HEK293 (cell line): ENCODE measurements around the gene LTC4S.
"Not testable (repeated sequence)": the region's sequence is repeated elsewhere in the genome, so short reads cannot be mapped to it uniquely, and the experiment has no call there.

Source experiments
- CTCF ChIA-PET: fragments of 350-600 bp; formaldehyde crosslinking; extraction: SDS; loops from one replicate; lab custom pipeline; 2021; ENCODE audit warnings: antibody characterized with exemption; lab: Yijun Ruan, JAX
- POLR2A ChIA-PET: fragments of 300-600 bp; formaldehyde crosslinking; extraction: SDS; loops from one replicate; lab custom pipeline; 2020; ENCODE audit warnings: antibody characterized with exemption, inconsistent platforms; lab: Yijun Ruan, JAX
- H3K27ac ChIP-seq: fragments of 200-500 bp; sonication (Bioruptor generic); 2 replicates; pipeline ENCODE4 v1.5.1; 2014; ENCODE audit warnings: low read depth, low read length, control low read depth, inconsistent platforms; ENCODE audit errors: extremely low read depth
- H3K36me3 ChIP-seq, 2 experiments: fragments of 200-500 bp in 1 of 2; sonication (Bioruptor generic) in 1 of 2; 1 replicate in 1 of 2; 2 replicates in 1 of 2; pipeline ENCODE4 v1.5.1; 2014 to 2017; ENCODE audit warnings: inconsistent platforms in 2 of 2, low read length in 2 of 2; ENCODE audit not compliant: control insufficient read depth in 2 of 2, insufficient read depth in 1 of 2
- H3K4me1 ChIP-seq: fragments of 200-500 bp; sonication (Bioruptor generic); 2 replicates; pipeline ENCODE4 v1.5.1; 2014; ENCODE audit warnings: mild to moderate bottlenecking, low read length, inconsistent platforms; ENCODE audit not compliant: control insufficient read depth, insufficient read depth
- H3K4me3 ChIP-seq: 2 replicates; pipeline ENCODE4 v1.5.1; 2011; ENCODE audit warnings: low read depth, mild to moderate bottlenecking, control low read depth, low read length, moderate library complexity
- H3K9me3 ChIP-seq: fragments of 200-500 bp; sonication (Bioruptor generic); 2 replicates; pipeline ENCODE4 v1.5.1; 2014; ENCODE audit warnings: low read depth, low read length, inconsistent platforms; ENCODE audit not compliant: control insufficient read depth, insufficient read depth
- FEZF1 ChIP-seq: fragments of 450-650 bp; formaldehyde crosslinking; IDR thresholded peaks from 2 replicates; pipeline ENCODE4 v1.5.1; 2016; ENCODE audit warnings: missing biosample characterization, missing genetic modification characterization
- GLIS2 ChIP-seq: fragments of 450-650 bp; formaldehyde crosslinking; IDR thresholded peaks from 2 replicates; pipeline ENCODE4 v1.5.1; 2016; ENCODE audit warnings: missing biosample characterization, missing genetic modification characterization
- IKZF3 ChIP-seq: fragments of 450-650 bp; IDR thresholded peaks from 2 replicates; pipeline ENCODE4 v1.5.0; 2018; ENCODE audit warnings: missing biosample characterization, mild to moderate bottlenecking, missing genetic modification characterization, moderate library complexity
- INSM2 ChIP-seq: fragments of 450-650 bp; formaldehyde crosslinking; IDR thresholded peaks from 2 replicates; pipeline ENCODE4 v1.5.1; 2016; ENCODE audit warnings: missing biosample characterization, missing genetic modification characterization
- KLF10 ChIP-seq: fragments of 450-650 bp; IDR thresholded peaks from 2 replicates; pipeline ENCODE4 v1.5.1; 2018; ENCODE audit warnings: missing biosample characterization, mild to moderate bottlenecking, missing genetic modification characterization
- PRDM1 ChIP-seq: fragments of 450-650 bp; formaldehyde crosslinking; IDR thresholded peaks from 2 replicates; pipeline ENCODE4; 2016; ENCODE audit warnings: missing biosample characterization, missing genetic modification characterization
- PRDM10 ChIP-seq: fragments of 450-650 bp; formaldehyde crosslinking; IDR thresholded peaks from 2 replicates; pipeline ENCODE4 v1.5.1; 2016; ENCODE audit warnings: missing biosample characterization, missing genetic modification characterization
- REST ChIP-seq: fragments of 450-650 bp; formaldehyde crosslinking; IDR thresholded peaks from 2 replicates; pipeline ENCODE4 v1.5.1; 2016; ENCODE audit warnings: missing biosample characterization, missing genetic modification characterization
- SALL2 ChIP-seq: fragments of 450-650 bp; formaldehyde crosslinking; IDR thresholded peaks from 2 replicates; pipeline ENCODE4 v1.5.0; 2017; ENCODE audit warnings: missing biosample characterization, mild to moderate bottlenecking, missing genetic modification characterization, borderline replicate concordance
- TCF7L2 ChIP-seq: IDR thresholded peaks from 2 replicates; pipeline ENCODE4 v1.6.1; 2011; ENCODE audit warnings: low read depth, mild to moderate bottlenecking, inconsistent platforms, low read length, moderate library complexity, borderline replicate concordance
- ZBTB26 ChIP-seq: fragments of 450-650 bp; formaldehyde crosslinking; optimal IDR thresholded peaks from 2 replicates; pipeline ENCODE3; 2016; ENCODE audit warnings: missing biosample characterization, mild to moderate bottlenecking, missing genetic modification characterization
- ZFP3 ChIP-seq: fragments of 450-650 bp; formaldehyde crosslinking; IDR thresholded peaks from 2 replicates; pipeline ENCODE4 v1.5.1; 2016; ENCODE audit warnings: low read depth, missing biosample characterization, missing genetic modification characterization
- ZIC2 ChIP-seq: fragments of 450-650 bp; formaldehyde crosslinking; IDR thresholded peaks from 2 replicates; pipeline ENCODE4 v1.5.1; 2016; ENCODE audit warnings: missing biosample characterization, missing genetic modification characterization
- ZNF157 ChIP-seq: fragments of 450-650 bp; formaldehyde crosslinking; IDR thresholded peaks from 2 replicates; pipeline ENCODE4 v1.5.1; 2016; ENCODE audit warnings: missing biosample characterization, missing genetic modification characterization
- ZNF16 ChIP-seq: fragments of 450-650 bp; formaldehyde crosslinking; IDR thresholded peaks from 2 replicates; pipeline ENCODE4 v1.5.1; 2016; ENCODE audit warnings: low read depth, missing biosample characterization, missing genetic modification characterization
- ZNF600 ChIP-seq: fragments of 450-650 bp; formaldehyde crosslinking; IDR thresholded peaks from 2 replicates; pipeline ENCODE4 v1.5.1; 2016; ENCODE audit warnings: missing biosample characterization, missing genetic modification characterization
- ZNF610 ChIP-seq: fragments of 450-650 bp; formaldehyde crosslinking; IDR thresholded peaks from 2 replicates; pipeline ENCODE4 v1.5.1; 2016; ENCODE audit warnings: missing biosample characterization, missing genetic modification characterization, borderline replicate concordance
- ZNF670 ChIP-seq: fragments of 450-650 bp; formaldehyde crosslinking; IDR thresholded peaks from 2 replicates; pipeline ENCODE4 v1.5.1; 2016; ENCODE audit warnings: missing biosample characterization, missing genetic modification characterization, low read depth
- ZNF777 ChIP-seq: fragments of 450-650 bp; formaldehyde crosslinking; IDR thresholded peaks from 2 replicates; pipeline ENCODE4 v1.5.1; 2017; ENCODE audit warnings: missing biosample characterization, missing genetic modification characterization, borderline replicate concordance

LTC4S gene

GRCh38 chr5:179834120-179834519 is 40.3 kb downstream of the LTC4S start:
- ChIA-PET POLR2A (no interaction called here), CTCF (no interaction called here)
- H3K36me3 ChIP-seq: peaks cover 22 to 87% of the 10 kb centered on the region in 2 experiments
- H3K4me3 ChIP-seq: no peak overlapping the region
- H3K9me3 ChIP-seq: no peaks in the 10 kb centered on the region
- no peak overlapping the region for H3K27ac ChIP-seq
- TF ChIP-seq INSM2 (tag by site-specific recombination): no peak
- H3K4me1 ChIP-seq: no peaks in the 10 kb centered on the region

GRCh38 chr5:179834871-179835270 is 41.1 kb downstream of the LTC4S start:
- H3K4me1 ChIP-seq, H3K9me3 ChIP-seq, H3K4me3 ChIP-seq, POLR2A ChIA-PET, CTCF ChIA-PET, H3K27ac ChIP-seq: not testable (repeated sequence)
- peaks cover 17 to 85% of the 10 kb centered on the region in 2 experiments for H3K36me3 ChIP-seq

GRCh38 chr5:179836225-179837019 is 42.6 kb downstream of the LTC4S start:
- peaks cover 4 to 83% of the 10 kb centered on the region in 2 experiments for H3K36me3 ChIP-seq
- ChIA-PET CTCF (no interaction called here), POLR2A (interaction anchor here (0.8 to 1.6 kb wide), 3 partner anchors 14 to 22 kb away, joined by 3 to 6 read pairs (median 4); partner anchors contain the start of genes MRNIP and SQSTM1)
- TF ChIP-seq ZNF670 (tag by site-specific recombination) (no peak), PRDM1 (tag by site-specific recombination) (peak; percentile 48; the same call in 1 of the 2 replicates), IKZF3 (tag by site-specific recombination) (no peak), ZFP3 (no peak), ZNF610 (no peak), ZNF777 (tag by site-specific recombination) (no peak), ZNF157 (no peak), ZBTB26 (tag by site-specific recombination) (no peak), GLIS2 (no peak), ZNF600 (tag by site-specific recombination) (0 out of 2 replicates have a peak, but pooled peaks have one; percentile 47), ZNF16 (no peak), PRDM10 (no peak), TCF7L2 (no peak), ZIC2 (peak; percentile 19; the same call in 1 of the 2 replicates), FEZF1 (no peak), KLF10 (tag by site-specific recombination) (no peak), REST (no peak), SALL2 (no peak)

More at GRCh38 chr5:179836225-179837019, 42.6 kb downstream of the LTC4S start:
- H3K9me3 ChIP-seq: no peaks in the 10 kb centered on the region
- H3K4me1 ChIP-seq: no peaks in the 10 kb centered on the region
- H3K4me3 ChIP-seq: no peak overlapping the region
- no peak overlapping the region for H3K27ac ChIP-seq
